Vagina (tissue), 2 donors: Measurements from ENCODE around the gene ALDH4A1.

Experiments used
- CTCF ChIP-seq, 3 experiments: fragments of 450-650 bp in 2 of 3; fragments of 200-600 bp in 1 of 3; sonication (generic) in 1 of 3; IDR thresholded peaks; one replicate each; pipeline ENCODE4 v1.5.1; 2017 to 2019; ENCODE audit warnings: antibody characterized with exemption in 3 of 3, mild to moderate bottlenecking in 2 of 3, moderate library complexity in 2 of 3
- POLR2AphosphoS5 ChIP-seq, 2 donors: sonication (generic); formaldehyde crosslinking; IDR thresholded peaks; one replicate each; pipeline ENCODE4 v1.9.0; 2017; ENCODE audit warnings: antibody characterized with exemption in 2 of 2, mild to moderate bottlenecking in 2 of 2, low read depth in 1 of 2; ENCODE audit not compliant: insufficient read depth in 1 of 2

- TF ChIP-seq CTCF (IDR thresholded peaks at IDR 0.05) (no peak), POLR2AphosphoS5 (IDR thresholded peaks at IDR 0.05; ENCODE audit: insufficient read depth in 1 of 2, low read depth in 1 of 2) (no peak)
Measured at GRCh38 chr1:18895317-18895716, 7.0 kb downstream of the ALDH4A1 start.
